Stimulated activated CD4-positive, alpha-beta T cell treated with anti-CD3 and anti-CD28 coated beads, Interleukin-1b, Interleukin-23, amount 100 ng/mL, for 1 hour (primary cell): Measurements from ENCODE around the gene CECR2.

ENCODE experiments used
- DNase-seq, 2 donors: peaks; one replicate each; pipeline ENCODE4 v3.0.0-alpha.2; 2020; ENCODE audit warnings: low read depth in 2 of 2

Gene CECR2

GRCh38 chr22:17369439-17370025 is at the start of gene CECR2:
Gene CECR2 (plus strand): TSS chr22:17369460. CDS start chr22:17369784, 324 bp downstream.
- DNase-seq = no peak

DNA sequence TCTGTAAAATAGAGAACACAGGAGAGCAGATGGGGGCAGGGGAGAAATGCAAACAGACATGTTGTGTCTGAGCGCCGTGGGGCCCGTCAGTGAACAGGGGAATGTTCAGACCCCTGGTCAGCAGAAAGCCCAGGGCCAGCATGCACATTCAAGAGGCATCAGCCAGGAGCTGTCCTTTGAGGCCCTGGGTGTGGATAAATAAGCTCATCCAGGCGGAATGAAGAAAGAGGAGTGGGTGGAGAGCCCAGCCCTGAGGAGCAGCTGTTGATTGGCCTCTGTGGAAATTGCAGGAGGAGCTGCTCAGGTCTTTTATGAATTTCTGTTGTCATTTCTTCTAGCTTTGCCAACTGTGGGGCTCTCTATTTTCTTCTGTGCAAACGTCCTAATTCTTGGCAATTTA is 49.7 kb upstream of the CECR2 start:
- DNase-seq = no peak

DNA sequence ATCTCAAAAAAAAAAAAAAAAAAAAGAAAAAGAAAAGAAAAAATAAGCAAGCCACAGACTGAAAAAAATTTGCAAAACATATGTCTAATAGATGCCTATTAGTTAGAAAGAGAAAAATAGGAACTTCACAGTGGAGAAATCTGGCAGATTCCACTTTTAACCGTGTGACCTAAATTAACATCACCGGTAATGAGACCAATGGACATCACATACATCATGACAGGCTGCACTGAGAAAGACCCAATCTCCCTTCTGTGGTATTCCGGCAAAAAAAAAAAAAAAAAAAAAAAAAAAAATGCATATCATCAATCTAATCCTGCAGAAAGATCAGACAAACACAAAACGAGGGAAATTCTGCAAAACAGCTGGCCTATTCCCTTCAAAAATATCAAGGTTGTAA is 46.7 kb upstream of the CECR2 start:
- DNase-seq = no peak

DNA sequence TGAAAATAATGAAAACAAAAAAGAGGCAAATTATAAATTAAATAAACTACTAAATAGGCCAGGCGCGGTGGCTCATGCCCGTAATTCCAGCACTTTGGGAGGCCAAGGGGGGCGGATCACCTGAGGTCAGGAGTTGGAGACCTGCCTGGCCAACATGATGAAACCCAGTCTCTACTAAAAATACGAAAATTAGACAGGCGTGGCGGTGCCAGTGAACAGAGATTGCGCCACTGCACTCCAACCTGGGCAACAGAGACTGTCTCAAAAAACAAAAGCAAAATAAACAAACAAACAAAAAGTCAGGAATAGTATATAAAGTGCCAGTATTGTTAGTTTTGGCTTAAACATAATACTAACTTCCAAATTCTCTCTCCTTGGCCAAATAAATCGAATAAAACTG is 37.6 kb upstream of the CECR2 start:
- DNase-seq = no peak

- no peak for DNase-seq
Observed at GRCh38 chr22:17332109-17332800, 37.0 kb upstream of the CECR2 start.

DNA sequence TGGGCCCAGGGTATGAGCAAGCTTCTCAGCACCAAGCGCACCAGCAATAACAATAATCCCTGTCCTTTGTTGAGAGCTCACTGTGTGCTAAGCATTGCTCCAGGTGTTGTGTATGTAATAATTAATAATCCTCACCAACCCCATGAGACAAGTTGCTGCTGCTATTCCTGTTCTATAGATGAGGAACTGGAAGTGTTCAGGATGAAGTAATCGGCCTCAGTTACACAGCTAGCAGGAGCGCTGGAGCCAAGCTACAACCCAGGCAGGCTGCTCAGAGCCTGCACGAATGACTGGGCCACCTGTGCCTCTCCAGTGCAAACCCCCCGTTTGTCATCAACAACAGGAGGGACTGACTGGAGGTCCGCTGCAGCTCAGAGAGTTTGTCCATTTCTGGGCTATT is 35.2 kb upstream of the CECR2 start:
- DNase-seq = no peak

- DNase-seq = no peak
Observed at GRCh38 chr22:17334983-17335382, 34.3 kb upstream of the CECR2 start.

GRCh38 chr22:17336061-17336460 is 33.2 kb upstream of the CECR2 start:
- DNase-seq = no peak

DNA sequence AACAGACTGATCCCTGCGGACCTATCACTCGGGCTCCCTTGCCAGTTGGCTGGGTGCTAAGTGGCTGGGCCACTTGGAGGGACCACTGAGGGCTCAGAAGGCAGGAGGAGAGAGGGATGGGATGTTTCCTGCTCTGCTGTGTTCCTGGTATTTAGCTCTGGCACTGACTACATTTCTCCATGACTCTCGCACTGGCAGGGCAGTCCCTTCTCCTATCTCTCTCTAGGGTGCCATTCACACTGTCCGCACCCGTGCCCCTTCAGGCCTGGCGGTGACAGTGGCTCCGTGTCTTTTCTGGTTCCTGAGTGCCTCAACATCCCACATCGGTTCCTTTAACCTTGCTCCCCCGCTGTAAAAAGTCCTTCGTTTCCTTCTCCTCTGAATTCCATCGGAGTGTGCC is 31.6 kb upstream of the CECR2 start:
- DNase-seq = no peak

GRCh38 chr22:17339095-17339693 is 30.1 kb upstream of the CECR2 start:
- DNase-seq = no peak

DNA sequence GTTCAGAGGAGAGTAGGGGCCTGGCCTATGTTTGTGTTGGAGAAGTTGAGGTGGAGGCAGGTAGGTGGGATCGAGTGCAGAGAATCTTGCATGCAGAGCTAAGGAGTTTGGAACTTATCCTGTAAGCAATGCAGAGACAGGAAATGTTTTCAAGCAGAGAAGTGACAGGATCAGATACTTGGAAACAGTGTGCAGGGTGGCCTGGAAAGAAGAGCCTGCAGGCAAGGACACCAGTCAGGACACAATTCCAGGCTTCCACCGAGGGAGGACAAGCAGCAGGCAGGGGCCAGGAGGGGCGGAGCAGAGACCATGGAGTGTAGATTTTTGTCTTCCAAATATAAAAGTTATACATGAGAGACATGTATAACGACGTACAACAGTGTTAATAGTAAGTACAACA is 26.9 kb upstream of the CECR2 start:
- no peak for DNase-seq

- DNase-seq = no peak
Observed at GRCh38 chr22:17343766-17344165, 25.5 kb upstream of the CECR2 start.

DNA sequence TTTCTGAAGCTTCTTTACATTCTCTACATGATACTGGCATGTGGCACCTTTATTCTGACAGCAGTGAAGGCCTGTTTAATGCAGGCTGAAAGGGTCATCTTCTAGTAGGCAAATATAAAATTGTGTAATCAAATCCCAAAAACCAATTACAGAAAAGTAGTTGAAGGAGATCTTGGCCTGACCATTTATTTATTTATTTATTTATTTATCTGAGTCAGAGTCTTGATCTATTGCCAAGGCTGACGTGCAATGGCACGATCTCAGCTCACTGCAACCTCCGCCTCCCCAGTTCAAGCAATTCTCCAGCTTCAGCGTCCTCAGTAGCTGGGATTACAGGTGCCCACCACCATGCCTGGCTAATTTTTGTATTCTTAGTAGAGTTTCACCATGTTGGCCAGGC is 22.7 kb upstream of the CECR2 start:
- no peak for DNase-seq

DNA sequence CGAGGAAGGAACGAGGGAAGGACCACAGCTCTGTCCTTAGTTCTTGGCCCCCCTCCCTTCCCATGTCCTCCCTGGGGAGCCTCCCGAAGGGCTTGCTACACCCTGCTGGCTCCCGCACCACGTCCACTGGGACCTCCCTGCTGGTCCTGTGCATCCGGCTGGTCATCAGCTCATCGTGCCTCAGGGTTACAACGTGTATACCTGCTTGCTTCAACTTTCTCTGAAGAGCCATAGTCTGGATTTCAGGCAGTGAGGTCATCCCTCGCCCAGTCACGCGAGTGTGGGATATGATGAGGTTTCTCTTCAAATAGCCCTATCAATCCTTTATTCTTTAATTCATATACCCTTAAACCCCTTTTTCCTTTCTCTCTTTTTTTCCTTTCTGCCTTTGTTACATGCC is 21.5 kb upstream of the CECR2 start:
- no peak for DNase-seq

GRCh38 chr22:17348464-17349103 is 20.7 kb upstream of the CECR2 start:
- no peak for DNase-seq

GRCh38 chr22:17349172-17349571 is 20.1 kb upstream of the CECR2 start:
- DNase-seq = no peak

GRCh38 chr22:17350292-17350691 is 19.0 kb upstream of the CECR2 start:
- DNase-seq = no peak

DNA sequence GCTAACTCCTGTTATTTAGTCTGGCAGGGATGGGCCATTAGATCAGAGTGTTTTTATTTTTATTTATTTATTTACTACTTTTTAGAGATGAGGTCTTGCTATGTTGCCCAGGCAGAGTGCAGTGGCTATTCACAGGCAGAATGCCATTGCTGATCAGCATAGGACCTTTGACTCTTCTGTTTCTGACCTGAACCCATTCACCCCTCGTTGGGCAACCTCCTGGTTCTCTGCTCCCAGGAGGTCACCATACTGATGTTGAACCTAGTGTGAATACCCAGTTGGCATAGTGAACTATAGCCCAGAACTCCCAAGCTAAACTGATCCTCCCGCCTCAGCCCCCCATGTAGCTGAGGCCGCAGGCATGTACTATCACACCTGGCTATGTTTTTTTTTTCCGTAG is 16.5 kb upstream of the CECR2 start:
- DNase-seq = no peak

GRCh38 chr22:17357688-17358087 is 11.6 kb upstream of the CECR2 start:
- DNase-seq = no peak

GRCh38 chr22:17358415-17358814 is 10.8 kb upstream of the CECR2 start:
- no peak for DNase-seq

GRCh38 chr22:17359501-17359900 is 9.8 kb upstream of the CECR2 start:
- DNase-seq = no peak

DNA sequence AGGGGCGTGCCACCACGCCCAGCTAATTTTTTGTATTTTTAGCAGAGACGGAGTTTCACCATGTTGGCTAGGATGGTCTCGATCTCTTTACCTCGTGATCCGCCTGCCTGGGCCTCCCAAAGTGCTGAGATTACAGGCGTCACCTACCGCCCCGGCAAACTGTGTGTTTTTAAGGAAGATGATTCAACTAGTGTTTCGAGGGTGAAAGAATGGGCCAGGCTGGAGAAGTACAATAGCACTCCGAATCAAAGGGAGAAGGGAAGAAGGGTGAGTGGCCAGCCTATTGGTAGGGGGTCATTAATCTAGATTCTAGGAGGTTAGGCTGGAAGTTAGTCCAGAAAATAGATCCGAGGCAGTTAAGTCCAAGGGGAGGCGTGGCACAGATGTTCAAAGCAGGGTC is 2.9 kb upstream of the CECR2 start:
- no peak for DNase-seq

GRCh38 chr22:17366830-17367229 is 2.4 kb upstream of the CECR2 start:
- DNase-seq = no peak
